ENCODE results near the gene CABP4. TPM values are rescaled to one million over a fixed set of nuclear protein-coding genes. Genes with fewer than 3 reads are reported as not detected.
A peak's percentile ranks its signal among the peaks of the same experiment; 100 is the strongest.

CABP4 gene
- total RNA-seq, 6 experiments from 2014 or later: not detected

DNA sequence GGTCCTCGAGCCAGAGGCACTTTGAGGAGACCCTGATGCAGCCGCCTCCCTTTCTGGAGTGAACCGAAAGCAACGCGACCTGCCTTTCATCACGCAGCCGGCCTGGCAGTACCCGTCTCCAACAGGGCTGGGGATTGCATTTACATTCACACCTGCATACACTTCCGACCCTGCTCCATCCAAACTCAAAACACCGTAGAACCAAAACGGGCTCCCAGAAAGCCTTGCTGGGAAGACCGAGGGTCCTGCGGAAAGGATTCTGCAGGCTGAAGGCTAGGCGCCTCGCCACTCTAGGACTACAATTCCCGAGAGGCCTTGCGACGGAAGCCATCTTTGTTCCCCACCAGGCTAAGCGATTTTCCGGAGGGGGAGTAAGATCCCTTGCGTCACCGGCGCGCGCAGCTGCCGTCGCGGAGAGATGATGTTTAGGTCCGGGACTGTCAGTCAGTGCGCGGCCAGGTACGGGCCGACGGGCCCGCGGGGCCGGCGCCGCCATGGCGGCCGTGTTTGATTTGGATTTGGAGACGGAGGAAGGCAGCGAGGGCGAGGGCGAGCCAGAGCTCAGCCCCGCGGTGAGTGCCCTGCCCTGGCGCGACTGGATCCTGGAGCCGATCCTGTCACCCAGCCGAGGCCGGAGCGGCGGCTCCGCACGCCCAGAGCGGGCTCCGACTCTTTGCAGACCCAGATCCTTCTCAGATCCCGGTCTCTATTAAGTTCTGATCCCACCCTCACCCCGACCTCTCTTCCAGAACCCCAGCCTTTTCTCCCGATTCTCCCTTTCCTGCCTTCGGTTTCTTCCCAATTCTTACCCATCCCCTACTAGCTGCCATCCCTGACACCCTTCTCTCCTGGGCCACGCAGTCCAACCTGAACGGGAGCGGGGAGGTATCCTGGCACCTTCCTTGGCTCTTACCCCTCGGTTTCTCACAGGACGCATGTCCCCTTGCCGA is 26.8 kb upstream of the CABP4 start, which contains the start of gene RPS6KB2:
TSS of gene RPS6KB2 (plus strand) at position 443 of the 950 bp plus-strand sequence. CDS start at position 495, 52 bp downstream.
- Mint-ChIP-seq H3K9me3 (no peaks in the 10 kb centered on the region), H3K4me3 (peak within 1 kb of the TSS; percentile 96), H3K4me1 (ENCODE audit: low read depth) (peaks cover 6% of the 10 kb centered on the region; the same call in 1 of the 2 replicates), H3K36me3 (ENCODE audit: low read depth) (peaks cover 8% of the 10 kb centered on the region), H3K27ac (peak within 1 kb of the TSS; percentile 86), H3K27me3 (ENCODE audit: insufficient read depth) (no peaks in the 10 kb centered on the region; the same call in none of the 2 replicates)
- TF ChIP-seq, protein P1, sequence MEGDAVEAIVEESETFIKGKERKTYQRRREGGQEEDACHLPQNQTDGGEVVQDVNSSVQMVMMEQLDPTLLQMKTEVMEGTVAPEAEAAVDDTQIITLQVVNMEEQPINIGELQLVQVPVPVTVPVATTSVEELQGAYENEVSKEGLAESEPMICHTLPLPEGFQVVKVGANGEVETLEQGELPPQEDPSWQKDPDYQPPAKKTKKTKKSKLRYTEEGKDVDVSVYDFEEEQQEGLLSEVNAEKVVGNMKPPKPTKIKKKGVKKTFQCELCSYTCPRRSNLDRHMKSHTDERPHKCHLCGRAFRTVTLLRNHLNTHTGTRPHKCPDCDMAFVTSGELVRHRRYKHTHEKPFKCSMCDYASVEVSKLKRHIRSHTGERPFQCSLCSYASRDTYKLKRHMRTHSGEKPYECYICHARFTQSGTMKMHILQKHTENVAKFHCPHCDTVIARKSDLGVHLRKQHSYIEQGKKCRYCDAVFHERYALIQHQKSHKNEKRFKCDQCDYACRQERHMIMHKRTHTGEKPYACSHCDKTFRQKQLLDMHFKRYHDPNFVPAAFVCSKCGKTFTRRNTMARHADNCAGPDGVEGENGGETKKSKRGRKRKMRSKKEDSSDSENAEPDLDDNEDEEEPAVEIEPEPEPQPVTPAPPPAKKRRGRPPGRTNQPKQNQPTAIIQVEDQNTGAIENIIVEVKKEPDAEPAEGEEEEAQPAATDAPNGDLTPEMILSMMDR (IDR thresholded peaks at IDR 0.05): no peak
- peak; percentile 95 for DNase-seq

DNA sequence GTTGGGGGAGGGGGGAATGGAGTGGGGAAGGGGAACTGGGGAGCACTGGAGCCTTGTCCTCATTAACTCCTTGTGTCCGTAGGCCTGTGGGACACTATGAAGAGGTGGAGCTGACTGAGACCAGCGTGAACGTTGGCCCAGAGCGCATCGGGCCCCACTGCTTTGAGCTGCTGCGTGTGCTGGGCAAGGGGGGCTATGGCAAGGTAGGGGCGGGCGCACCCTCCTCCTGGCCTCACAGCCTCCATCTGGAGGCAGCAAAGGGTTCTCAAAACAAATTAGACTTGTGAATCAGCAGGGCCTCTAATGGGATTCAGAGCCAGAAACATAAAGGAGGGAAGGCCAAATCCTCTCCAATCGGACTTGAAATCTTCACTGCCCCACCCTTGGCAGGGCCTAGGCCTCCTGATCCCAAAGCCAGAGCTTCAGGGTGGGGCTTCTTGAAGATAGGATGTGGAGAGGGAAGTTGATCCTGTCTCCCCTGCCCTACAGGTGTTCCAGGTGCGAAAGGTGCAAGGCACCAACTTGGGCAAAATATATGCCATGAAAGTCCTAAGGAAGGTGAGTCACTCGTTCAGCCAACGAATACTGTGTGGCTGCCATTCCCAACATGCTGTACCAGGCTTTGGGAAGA is 26.0 kb upstream of the CABP4 start:
- peaks cover 6% of the 10 kb centered on the region; the same call in 1 of the 2 replicates for H3K4me1 Mint-ChIP-seq (ENCODE audit: low read depth)
- H3K4me3 Mint-ChIP-seq: peak overlapping the region; percentile 96
- H3K36me3 Mint-ChIP-seq (ENCODE audit: low read depth): peaks cover 8% of the 10 kb centered on the region
- TF ChIP-seq, protein P1 (IDR thresholded peaks at IDR 0.05): no peak
- peak overlapping the region; percentile 86 for H3K27ac Mint-ChIP-seq
- DNase-seq: no peak
- no peaks in the 10 kb centered on the region for H3K9me3 Mint-ChIP-seq
- no peaks in the 10 kb centered on the region; the same call in none of the 2 replicates for H3K27me3 Mint-ChIP-seq (ENCODE audit: insufficient read depth)

DNA sequence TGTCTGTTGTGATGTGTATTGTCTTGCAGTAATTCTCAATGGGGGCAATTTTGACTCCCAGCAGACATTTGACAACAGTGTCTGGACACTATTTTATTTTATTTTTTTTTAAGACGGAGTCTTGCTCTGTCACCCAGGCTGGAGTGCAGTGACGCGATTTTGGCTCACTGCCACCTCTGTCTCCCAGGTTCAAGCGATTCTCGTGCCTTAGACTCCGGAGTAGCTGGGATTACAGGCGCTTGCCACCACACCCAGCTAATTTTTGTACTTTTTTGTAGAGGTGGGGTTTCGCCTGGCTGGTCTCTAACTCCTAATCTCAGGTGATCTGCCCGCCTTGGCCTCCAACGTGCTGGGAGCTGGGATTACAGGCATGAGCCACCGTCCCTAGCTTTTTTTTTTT is 25.4 kb upstream of the CABP4 start:
- Mint-ChIP-seq H3K27me3 (ENCODE audit: insufficient read depth) (no peaks in the 10 kb centered on the region; the same call in none of the 2 replicates), H3K4me3 (peak overlapping the region; percentile 96), H3K36me3 (ENCODE audit: low read depth) (peaks cover 8% of the 10 kb centered on the region), H3K4me1 (ENCODE audit: low read depth) (peaks cover 6% of the 10 kb centered on the region; the same call in 1 of the 2 replicates), H3K9me3 (no peaks in the 10 kb centered on the region), H3K27ac (no peak overlapping the region)
- TF ChIP-seq, protein P1 (IDR thresholded peaks at IDR 0.05): no peak
- DNase-seq: no peak

DNA sequence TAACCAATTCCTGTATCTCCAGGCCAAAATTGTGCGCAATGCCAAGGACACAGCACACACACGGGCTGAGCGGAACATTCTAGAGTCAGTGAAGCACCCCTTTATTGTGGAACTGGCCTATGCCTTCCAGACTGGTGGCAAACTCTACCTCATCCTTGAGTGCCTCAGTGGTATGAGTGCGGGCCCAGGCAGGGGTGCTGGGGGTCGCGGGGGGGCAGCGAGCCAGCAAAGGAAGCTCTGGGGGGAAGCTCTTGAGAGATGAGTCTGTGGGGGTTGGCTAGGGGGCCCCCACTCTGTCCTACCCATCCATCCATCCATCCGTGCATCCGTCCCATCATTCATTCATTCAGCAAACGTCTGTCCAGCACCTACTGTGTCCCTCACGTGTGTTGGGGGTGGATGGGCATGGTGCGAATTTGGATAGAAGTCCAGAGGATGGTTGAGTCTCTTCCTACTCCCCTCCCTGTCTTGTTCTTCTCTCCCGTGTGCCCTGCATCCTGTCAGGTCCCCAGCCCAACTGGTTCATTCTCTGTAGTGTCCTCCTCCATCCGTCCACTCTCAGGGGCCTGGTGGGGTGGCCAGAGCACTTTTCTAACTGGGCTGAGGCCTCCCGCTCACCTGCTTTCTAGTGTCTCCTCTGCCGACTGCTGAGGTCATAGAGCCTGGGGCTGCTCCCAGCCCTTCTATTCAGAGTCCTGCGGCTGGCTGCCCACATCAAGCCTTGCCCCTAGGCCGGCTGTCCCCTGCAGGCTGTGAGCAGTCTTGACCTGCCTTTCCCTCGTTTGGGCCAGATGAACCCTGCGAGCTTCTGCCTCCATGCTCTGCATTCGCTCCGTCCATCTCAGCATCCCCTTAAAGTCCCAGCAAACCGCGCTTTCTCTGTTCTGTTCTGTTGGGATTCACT is 23.6 kb upstream of the CABP4 start:
- TF ChIP-seq, protein P1 (IDR thresholded peaks at IDR 0.05): no peak
- Mint-ChIP-seq H3K36me3 (ENCODE audit: low read depth) (peaks cover 8% of the 10 kb centered on the region), H3K27ac (no peak overlapping the region), H3K4me3 (no peak overlapping the region), H3K4me1 (ENCODE audit: low read depth) (peaks cover 6% of the 10 kb centered on the region; the same call in 1 of the 2 replicates), H3K9me3 (no peaks in the 10 kb centered on the region), H3K27me3 (ENCODE audit: insufficient read depth) (peaks cover 2% of the 10 kb centered on the region)
- no peak for DNase-seq

All from HFFc6 (cell line).